Liver (tissue), 3 donors: ENCODE measurements around the gene SELENBP1.

Source experiments
- ATF3 ChIP-seq: IDR thresholded peaks from 2 replicates; pipeline ENCODE4 v1.6.1; 2016; ENCODE audit warnings: antibody characterized with exemption
- CTCF ChIP-seq: fragments of 150-350 bp; IDR thresholded peaks from 2 replicates; pipeline ENCODE4 v1.5.1; 2017; ENCODE audit warnings: improper control_type of control experiment, low read depth, low read length; ENCODE audit not compliant: missing input control
- EGR1 ChIP-seq, 2 donors: IDR thresholded peaks; 2 replicates each; pipeline ENCODE4 v1.6.1; 2016 to 2018; ENCODE audit warnings: antibody characterized with exemption in 2 of 2, low read depth in 2 of 2
- GABPA ChIP-seq, 2 donors: IDR thresholded peaks in 1 of 2; conservative IDR thresholded peaks in 1 of 2; 2 replicates each; pipeline ENCODE4 v1.6.1; 2016; ENCODE audit warnings: antibody characterized with exemption in 2 of 2, mild to moderate bottlenecking in 1 of 2, moderate library complexity in 1 of 2
- MAX ChIP-seq: IDR thresholded peaks from 2 replicates; pipeline ENCODE4 v1.6.1; 2016; ENCODE audit warnings: antibody characterized with exemption
- RAD21 ChIP-seq, 2 donors: IDR thresholded peaks; 2 replicates each; pipeline ENCODE4 v1.6.1; 2016; ENCODE audit warnings: antibody characterized with exemption in 2 of 2, mild to moderate bottlenecking in 2 of 2
- REST ChIP-seq: IDR thresholded peaks from 2 replicates; pipeline ENCODE4 v1.6.1; 2016; ENCODE audit warnings: antibody characterized with exemption, mild to moderate bottlenecking
- SP1 ChIP-seq: IDR thresholded peaks from 2 replicates; pipeline ENCODE4 v1.6.1; 2018; ENCODE audit warnings: antibody characterized with exemption, mild to moderate bottlenecking
- TAF1 ChIP-seq: conservative IDR thresholded peaks from 2 replicates; pipeline ENCODE4 v1.6.1; 2016; ENCODE audit warnings: antibody characterized with exemption, mild to moderate bottlenecking
- YY1 ChIP-seq: IDR thresholded peaks from 2 replicates; pipeline ENCODE4 v1.6.1; 2016; ENCODE audit warnings: antibody characterized with exemption, mild to moderate bottlenecking
- donor health status: healthy.
- donor health status: healthy.

GRCh38 chr1:151411884-151412283, 39.4 kb upstream of the SELENBP1 start:
- no peak for TF ChIP-seq GABPA (IDR thresholded peaks at IDR 0.05 in 1 of 2, conservative IDR thresholded peaks at IDR 0.05 in 1 of 2)
- no peak for TF ChIP-seq CTCF
- TF ChIP-seq RAD21 (IDR thresholded peaks at IDR 0.05), result no peak
- no peak for TF ChIP-seq SP1
- no peak for TF ChIP-seq TAF1
- no peak for TF ChIP-seq MAX
- no peak for TF ChIP-seq EGR1 (IDR thresholded peaks at IDR 0.05; ENCODE audit: low read depth in 2 of 2)
- no peak for TF ChIP-seq ATF3
- TF ChIP-seq REST, result no peak
- TF ChIP-seq YY1, result no peak
